Measurements from ENCODE around the gene PIGT. TPM values are rescaled to one million over a fixed set of nuclear protein-coding genes. Genes with fewer than 3 reads are reported as not detected.

The PIGT gene
- total RNA-seq, 1 donor from 2014 or later, result 87.7 TPM

GRCh38 chr20:45463709-45464108, 47.8 kb downstream of the PIGT start:
- Mint-ChIP-seq H3K27me3 (no peaks in the 10 kb centered on the region), H3K4me1 (ENCODE audit: low read depth) (peaks cover 17% of the 10 kb centered on the region), H3K36me3 (ENCODE audit: insufficient read depth) (no peaks in the 10 kb centered on the region), H3K4me3 (ENCODE audit: low read depth) (no peak overlapping the region), H3K27ac (no peak overlapping the region), H3K9me3 (ENCODE audit: low read depth) (no peaks in the 10 kb centered on the region)
- TF ChIP-seq CTCF (IDR thresholded peaks at IDR 0.05; ENCODE audit: unreplicated experiment), result no peak
- no peak for DNase-seq (ENCODE audit: low spot score, unreplicated experiment)

GRCh38 chr20:45465491-45466266, 49.7 kb downstream of the PIGT start:
- no peak for TF ChIP-seq CTCF (IDR thresholded peaks at IDR 0.05; ENCODE audit: unreplicated experiment)
- Mint-ChIP-seq H3K4me1 (ENCODE audit: low read depth) (peaks cover 22% of the 10 kb centered on the region), H3K36me3 (ENCODE audit: insufficient read depth) (no peaks in the 10 kb centered on the region), H3K9me3 (ENCODE audit: low read depth) (no peaks in the 10 kb centered on the region), H3K4me3 (ENCODE audit: low read depth) (no peak overlapping the region), H3K27me3 (no peaks in the 10 kb centered on the region), H3K27ac (peak overlapping the region; percentile 34)
- no peak for DNase-seq (ENCODE audit: low spot score, unreplicated experiment)

- no peak overlapping the region for H3K27ac Mint-ChIP-seq
- no peaks in the 10 kb centered on the region for H3K9me3 Mint-ChIP-seq (ENCODE audit: low read depth)
- H3K4me1 Mint-ChIP-seq (ENCODE audit: low read depth), result peaks cover 28% of the 10 kb centered on the region
- H3K36me3 Mint-ChIP-seq (ENCODE audit: insufficient read depth), result peaks cover 6% of the 10 kb centered on the region
- H3K27me3 Mint-ChIP-seq, result no peaks in the 10 kb centered on the region
- DNase-seq (ENCODE audit: low spot score, unreplicated experiment), result no peak
- no peak overlapping the region for H3K4me3 Mint-ChIP-seq (ENCODE audit: low read depth)
- TF ChIP-seq CTCF (IDR thresholded peaks at IDR 0.05; ENCODE audit: unreplicated experiment), result no peak
Measured at GRCh38 chr20:45467172-45467571, 51.2 kb downstream of the PIGT start.

GRCh38 chr20:45467861-45468260, 51.9 kb downstream of the PIGT start:
- peaks cover 29% of the 10 kb centered on the region for H3K4me1 Mint-ChIP-seq (ENCODE audit: low read depth)
- no peak overlapping the region for H3K27ac Mint-ChIP-seq
- no peak for DNase-seq (ENCODE audit: low spot score, unreplicated experiment)
- peaks cover 10% of the 10 kb centered on the region for H3K36me3 Mint-ChIP-seq (ENCODE audit: insufficient read depth)
- no peak overlapping the region for H3K4me3 Mint-ChIP-seq (ENCODE audit: low read depth)
- H3K27me3 Mint-ChIP-seq, result no peaks in the 10 kb centered on the region
- TF ChIP-seq CTCF (IDR thresholded peaks at IDR 0.05; ENCODE audit: unreplicated experiment), result no peak
- no peaks in the 10 kb centered on the region for H3K9me3 Mint-ChIP-seq (ENCODE audit: low read depth)

- peak; percentile 55 for DNase-seq (ENCODE audit: low spot score, unreplicated experiment)
- H3K27ac Mint-ChIP-seq, result peak within 1 kb of the TSS; percentile 94
Measured at GRCh38 chr20:45469336-45470261, 53.7 kb downstream of the PIGT start, which contains the start of gene WFDC2. TSS of gene WFDC2 (plus strand) at chr20:45469753. CDS start at chr20:45469782, 29 bp downstream.

More at GRCh38 chr20:45469336-45470261, 53.7 kb downstream of the PIGT start, which contains the start of gene WFDC2:
- TF ChIP-seq CTCF (IDR thresholded peaks at IDR 0.05; ENCODE audit: unreplicated experiment), result peak; percentile 39
- Mint-ChIP-seq H3K27me3 (no peaks in the 10 kb centered on the region), H3K9me3 (ENCODE audit: low read depth) (peaks cover 7% of the 10 kb centered on the region), H3K4me1 (ENCODE audit: low read depth) (peaks cover 36% of the 10 kb centered on the region), H3K36me3 (ENCODE audit: insufficient read depth) (peaks cover 12% of the 10 kb centered on the region), H3K4me3 (ENCODE audit: low read depth) (peak within 1 kb of the TSS; percentile 82)

Data from progenitor cell of endocrine pancreas (in vitro differentiated cells).